Cardiac muscle cell (in vitro differentiated cells and primary cell): ENCODE measurements around the gene SEMA3D. TPM values are rescaled to one million over a fixed set of nuclear protein-coding genes. Genes with fewer than 3 reads are reported as not detected.

Experiments
- DNase-seq, 2 donors: peaks; one replicate each; pipeline versions ENCODE4 v3.0.0 to v3.0.0-alpha.2; 2010 to 2017; ENCODE audit warnings: low read depth in 1 of 2, low spot score in 1 of 2
- H3K27ac ChIP-seq: fragments of 200-600 bp; sonication (generic); 2 replicates; pipeline ENCODE4 v1.5.1; 2016
- H3K27me3 ChIP-seq: fragments of 200-600 bp; sonication (generic); 2 replicates; pipeline ENCODE4 v1.6.0; 2016; ENCODE audit warnings: control low read depth
- H3K36me3 ChIP-seq: fragments of 200-600 bp; sonication (generic); 2 replicates; pipeline ENCODE4 v1.5.1; 2016; ENCODE audit warnings: control low read depth
- H3K4me1 ChIP-seq: fragments of 200-600 bp; sonication (generic); 2 replicates; pipeline ENCODE4 v1.8.1; 2017; ENCODE audit warnings: low read depth, mild to moderate bottlenecking, mixed run types
- H3K4me3 ChIP-seq: fragments of 200-600 bp; sonication (generic); 2 replicates; pipeline ENCODE4 v1.5.1; 2016; ENCODE audit warnings: mild to moderate bottlenecking
- H3K9me3 ChIP-seq: fragments of 200-600 bp; sonication (generic); 2 replicates; pipeline ENCODE4 v1.5.1; 2017; ENCODE audit warnings: low read depth, mild to moderate bottlenecking, control low read depth
- polyA plus RNA-seq: library from polyadenylated mRNA; unstranded; fragments of >200 nt; fragmentation: Nextera tagmentation; extraction: Ambion mirVana; gene quantifications from 2 replicates; pipeline ENCODE4 v1.2.1, GENCODE V29; 2016
- total RNA-seq: library from RNA; depleted of rRNA; stranded (reverse); fragments of >200 nt; gene quantifications from 2 replicates; pipeline ENCODE4 v1.2.3, GENCODE V29; 2016
- TF ChIP-seq, protein P1 (sequence below): IDR thresholded peaks from 2 replicates; pipeline ENCODE4 v1.5.1; 2012; ENCODE audit warnings: low read depth, mild to moderate bottlenecking, low read length

The SEMA3D gene
- total and polyA plus RNA-seq, 2 experiments from 2014 or later: 2.1 to 3.7 TPM

- TF ChIP-seq, protein P1, sequence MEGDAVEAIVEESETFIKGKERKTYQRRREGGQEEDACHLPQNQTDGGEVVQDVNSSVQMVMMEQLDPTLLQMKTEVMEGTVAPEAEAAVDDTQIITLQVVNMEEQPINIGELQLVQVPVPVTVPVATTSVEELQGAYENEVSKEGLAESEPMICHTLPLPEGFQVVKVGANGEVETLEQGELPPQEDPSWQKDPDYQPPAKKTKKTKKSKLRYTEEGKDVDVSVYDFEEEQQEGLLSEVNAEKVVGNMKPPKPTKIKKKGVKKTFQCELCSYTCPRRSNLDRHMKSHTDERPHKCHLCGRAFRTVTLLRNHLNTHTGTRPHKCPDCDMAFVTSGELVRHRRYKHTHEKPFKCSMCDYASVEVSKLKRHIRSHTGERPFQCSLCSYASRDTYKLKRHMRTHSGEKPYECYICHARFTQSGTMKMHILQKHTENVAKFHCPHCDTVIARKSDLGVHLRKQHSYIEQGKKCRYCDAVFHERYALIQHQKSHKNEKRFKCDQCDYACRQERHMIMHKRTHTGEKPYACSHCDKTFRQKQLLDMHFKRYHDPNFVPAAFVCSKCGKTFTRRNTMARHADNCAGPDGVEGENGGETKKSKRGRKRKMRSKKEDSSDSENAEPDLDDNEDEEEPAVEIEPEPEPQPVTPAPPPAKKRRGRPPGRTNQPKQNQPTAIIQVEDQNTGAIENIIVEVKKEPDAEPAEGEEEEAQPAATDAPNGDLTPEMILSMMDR: no peak
- peak in 1 of 2 donors; percentile 1 for DNase-seq
- Histone ChIP-seq H3K27me3 (no peaks in the 10 kb centered on the region), H3K9me3 (no peaks in the 10 kb centered on the region), H3K4me3 (no peak overlapping the region), H3K4me1 (no peaks in the 10 kb centered on the region), H3K27ac (no peak overlapping the region), H3K36me3 (no peaks in the 10 kb centered on the region)
These were observed 39.7 kb upstream of the SEMA3D start for GRCh38 chr7:85226361-85227085.

DNA sequence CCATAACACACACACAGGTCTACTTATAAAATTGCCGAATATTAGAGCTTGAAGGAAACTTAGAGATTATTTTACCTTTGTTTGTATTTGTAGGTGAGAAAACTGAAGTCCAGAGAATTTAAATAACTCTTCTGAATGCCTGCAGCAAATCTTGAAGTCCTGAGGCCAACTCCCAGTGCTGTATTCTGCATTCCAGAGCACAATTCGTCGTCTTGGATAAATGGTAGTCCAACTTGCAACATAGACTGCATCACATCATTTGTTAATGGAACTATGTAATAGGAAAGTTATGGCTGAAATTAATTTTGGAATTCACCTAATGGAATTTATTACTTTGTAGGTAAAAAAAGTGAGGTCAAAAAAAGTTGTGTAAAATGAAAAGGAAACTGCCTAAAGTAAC lies 37.3 kb upstream of the SEMA3D start:
- Histone ChIP-seq H3K27ac (no peak overlapping the region), H3K4me3 (no peak overlapping the region), H3K27me3 (no peaks in the 10 kb centered on the region), H3K36me3 (no peaks in the 10 kb centered on the region), H3K4me1 (peaks cover 12% of the 10 kb centered on the region), H3K9me3 (no peaks in the 10 kb centered on the region)
- DNase-seq: peak in 1 of 2 donors; percentile 4
- TF ChIP-seq, protein P1: no peak

GRCh38 chr7:85222522-85222921 lies 35.7 kb upstream of the SEMA3D start:
- TF ChIP-seq, protein P1: no peak
- H3K4me1 ChIP-seq: peaks cover 12% of the 10 kb centered on the region
- H3K9me3 ChIP-seq: no peaks in the 10 kb centered on the region
- no peaks in the 10 kb centered on the region for H3K27me3 ChIP-seq
- no peak overlapping the region for H3K4me3 ChIP-seq
- DNase-seq: no peak
- no peak overlapping the region for H3K27ac ChIP-seq
- H3K36me3 ChIP-seq: no peaks in the 10 kb centered on the region

DNA sequence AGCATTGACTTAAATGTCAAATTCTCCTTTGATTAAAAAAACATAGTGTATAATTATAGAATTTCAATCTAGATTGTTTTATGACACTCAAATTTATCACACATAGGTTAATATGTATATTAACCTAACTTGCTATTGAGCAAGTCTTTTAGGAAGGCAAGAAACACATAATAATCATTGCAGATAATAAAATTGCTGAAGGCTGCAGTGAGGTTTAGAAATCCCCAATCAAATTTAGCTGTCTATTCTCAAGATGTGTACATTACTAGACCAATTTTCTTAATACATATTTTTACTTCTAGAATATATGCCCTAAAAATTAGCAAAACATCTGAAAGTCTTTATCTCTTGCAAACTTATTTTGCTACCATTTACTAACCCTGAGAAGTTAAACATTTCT lies 34.9 kb upstream of the SEMA3D start:
- Histone ChIP-seq H3K4me1 (peaks cover 12% of the 10 kb centered on the region), H3K27me3 (no peaks in the 10 kb centered on the region), H3K4me3 (no peak overlapping the region), H3K36me3 (no peaks in the 10 kb centered on the region), H3K27ac (no peak overlapping the region), H3K9me3 (no peaks in the 10 kb centered on the region)
- TF ChIP-seq, protein P1: no peak
- DNase-seq: no peak

DNA sequence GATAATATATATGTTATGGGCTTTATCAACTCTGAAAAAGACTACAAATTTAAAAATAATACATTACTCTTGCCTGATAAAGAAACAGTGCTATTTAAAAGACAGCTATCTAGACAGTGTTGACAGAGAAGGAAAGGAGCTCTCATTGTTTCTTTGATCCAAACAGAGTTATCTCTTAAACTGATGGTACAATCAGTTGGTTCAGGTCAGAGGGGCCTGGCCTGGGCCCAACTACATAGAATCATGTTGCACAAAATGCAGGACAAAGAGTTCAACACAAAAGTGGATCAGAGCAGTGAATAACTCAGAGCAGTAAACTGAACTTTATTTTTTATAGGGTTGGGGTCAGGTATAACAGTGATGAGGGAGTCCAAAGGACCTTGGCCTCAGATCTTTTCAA lies 33.8 kb upstream of the SEMA3D start:
- Histone ChIP-seq H3K4me1 (peaks cover 12% of the 10 kb centered on the region), H3K36me3 (no peaks in the 10 kb centered on the region), H3K27me3 (no peaks in the 10 kb centered on the region), H3K9me3 (no peaks in the 10 kb centered on the region), H3K27ac (peak overlapping the region; percentile 17), H3K4me3 (no peak overlapping the region)
- TF ChIP-seq, protein P1: no peak
- no peak for DNase-seq
